Measurements from ENCODE around the gene PLAAT3.

GRCh38 chr11:63623513-63624140, 9.4 kb upstream of the PLAAT3 start:
- TF ChIP-seq CTCF (IDR thresholded peaks at IDR 0.05) (no peak), POLR2A (IDR thresholded peaks at IDR 0.05) (no peak)
